Brain microvascular endothelial cell (primary cell): ENCODE measurements around the gene WDR90.

Experiments used
- DNase-seq: peaks from one replicate; pipeline ENCODE4 v3.0.0-alpha.2; 2020
- H3K27ac ChIP-seq: fragments of 250-450 bp; sonication (Bioruptor Pico); 2 replicates; pipeline ENCODE4 v1.5.1; 2020; ENCODE audit warnings: mild to moderate bottlenecking, moderate library complexity
- H3K27me3 ChIP-seq: fragments of 250-450 bp; sonication (Bioruptor Pico); replicated peaks from 2 replicates; pipeline ENCODE4 v1.5.1; 2020; ENCODE audit warnings: mild to moderate bottlenecking
- H3K36me3 ChIP-seq: fragments of 250-450 bp; sonication (Bioruptor Pico); replicated peaks from 2 replicates; pipeline ENCODE4 v1.5.1; 2020; ENCODE audit warnings: mild to moderate bottlenecking
- H3K4me3 ChIP-seq: 2 replicates; pipeline ENCODE4 v1.5.1; 2011; ENCODE audit warnings: low read depth, mild to moderate bottlenecking, control low read depth, low read length, moderate library complexity
- in situ Hi-C: cut with HindIII; loops from 2 replicates; pipeline ENCODE4 v1.10.0; 2017; ENCODE audit warnings: low sequenced_read_pairs, low pct_ligation_motif_present
- TF ChIP-seq, protein P1 (sequence below): IDR thresholded peaks from 2 replicates; pipeline ENCODE4 v1.5.1; 2011; ENCODE audit warnings: low read depth, mild to moderate bottlenecking, moderate library complexity, low read length, control low read depth, inconsistent platforms; ENCODE audit errors: missing control alignments

WDR90 gene

DNA sequence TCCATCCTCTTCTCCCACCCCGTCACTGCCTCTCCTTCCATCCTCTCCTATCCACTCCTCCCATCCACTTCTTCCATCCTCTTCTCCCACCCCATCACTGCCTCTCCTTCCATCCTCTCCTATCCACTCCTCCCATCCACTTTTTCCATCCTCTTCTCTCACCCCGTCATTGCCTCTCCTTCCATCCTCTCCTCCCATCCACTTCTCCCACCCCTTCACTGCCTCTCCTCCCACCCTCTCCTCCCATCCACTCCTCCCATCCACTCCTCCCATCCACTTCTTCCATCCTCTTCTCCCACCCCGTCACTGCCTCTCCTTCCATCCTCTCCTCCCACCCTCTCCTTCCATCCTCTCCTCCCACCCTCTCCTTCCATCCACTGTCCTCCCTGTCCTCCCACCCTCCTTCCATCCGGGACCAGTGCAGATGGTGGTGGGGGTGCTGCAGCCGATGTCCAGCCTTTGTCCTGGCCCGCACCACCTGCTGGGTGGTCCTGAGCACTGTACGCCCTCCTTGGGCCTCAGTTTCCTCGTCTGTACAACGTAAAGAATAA lies 17.3 kb upstream of the WDR90 start:
- in situ Hi-C loops, result no loop called here
- no peaks in the 10 kb centered on the region for H3K27me3 ChIP-seq
- TF ChIP-seq, protein P1, sequence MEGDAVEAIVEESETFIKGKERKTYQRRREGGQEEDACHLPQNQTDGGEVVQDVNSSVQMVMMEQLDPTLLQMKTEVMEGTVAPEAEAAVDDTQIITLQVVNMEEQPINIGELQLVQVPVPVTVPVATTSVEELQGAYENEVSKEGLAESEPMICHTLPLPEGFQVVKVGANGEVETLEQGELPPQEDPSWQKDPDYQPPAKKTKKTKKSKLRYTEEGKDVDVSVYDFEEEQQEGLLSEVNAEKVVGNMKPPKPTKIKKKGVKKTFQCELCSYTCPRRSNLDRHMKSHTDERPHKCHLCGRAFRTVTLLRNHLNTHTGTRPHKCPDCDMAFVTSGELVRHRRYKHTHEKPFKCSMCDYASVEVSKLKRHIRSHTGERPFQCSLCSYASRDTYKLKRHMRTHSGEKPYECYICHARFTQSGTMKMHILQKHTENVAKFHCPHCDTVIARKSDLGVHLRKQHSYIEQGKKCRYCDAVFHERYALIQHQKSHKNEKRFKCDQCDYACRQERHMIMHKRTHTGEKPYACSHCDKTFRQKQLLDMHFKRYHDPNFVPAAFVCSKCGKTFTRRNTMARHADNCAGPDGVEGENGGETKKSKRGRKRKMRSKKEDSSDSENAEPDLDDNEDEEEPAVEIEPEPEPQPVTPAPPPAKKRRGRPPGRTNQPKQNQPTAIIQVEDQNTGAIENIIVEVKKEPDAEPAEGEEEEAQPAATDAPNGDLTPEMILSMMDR, result no peak
- H3K4me3 ChIP-seq, result no peak overlapping the region
- H3K27ac ChIP-seq, result no peak overlapping the region
- DNase-seq, result no peak
- peaks cover 9% of the 10 kb centered on the region for H3K36me3 ChIP-seq

- peaks cover 9% of the 10 kb centered on the region for H3K36me3 ChIP-seq
- no peaks in the 10 kb centered on the region for H3K27me3 ChIP-seq
- no peak overlapping the region for H3K4me3 ChIP-seq
- no peak overlapping the region for H3K27ac ChIP-seq
- TF ChIP-seq, protein P1, result no peak
- no peak for DNase-seq
- in situ Hi-C loops, result no loop called here
Measured at GRCh38 chr16:632486-633335, 16.5 kb upstream of the WDR90 start.

- DNase-seq, result no peak
- TF ChIP-seq, protein P1, result no peak
- in situ Hi-C loops, result no loop called here
Measured at GRCh38 chr16:633336-634050, 15.7 kb upstream of the WDR90 start.

DNA sequence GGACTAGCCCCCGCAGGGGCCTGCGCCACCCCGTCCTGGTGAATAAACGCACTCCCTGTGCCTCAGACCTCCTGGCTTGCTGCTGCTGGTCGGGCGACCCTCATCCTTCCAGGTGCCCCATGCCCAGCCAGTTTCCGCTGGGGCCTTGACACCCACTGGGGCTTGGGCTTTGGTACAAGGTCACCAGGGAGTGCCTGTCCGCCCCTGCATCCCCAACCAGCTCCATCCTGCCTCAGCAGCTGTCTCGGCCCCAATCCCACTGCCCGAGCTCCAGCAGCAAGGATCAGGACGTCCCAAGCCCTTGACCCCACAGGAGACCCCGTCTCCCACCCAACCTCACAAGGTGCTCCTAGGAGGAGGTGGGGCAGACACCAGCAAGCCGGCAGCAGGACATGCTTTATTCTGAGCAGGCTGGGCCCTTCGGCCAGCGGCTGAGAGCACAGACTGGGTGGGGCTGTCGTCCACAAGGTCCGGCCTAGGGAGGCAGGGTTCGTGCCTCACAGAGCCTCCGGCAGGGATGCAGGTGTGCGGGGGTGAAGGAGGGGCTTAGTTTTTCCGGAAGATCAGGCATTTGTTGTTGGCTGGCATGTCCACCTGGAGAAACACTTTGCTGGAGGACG lies 15.0 kb upstream of the WDR90 start:
- in situ Hi-C loops, result no loop called here
- peaks cover 9% of the 10 kb centered on the region for H3K36me3 ChIP-seq
- DNase-seq, result no peak
- H3K27me3 ChIP-seq, result no peaks in the 10 kb centered on the region
- H3K4me3 ChIP-seq, result no peak overlapping the region
- TF ChIP-seq, protein P1, result no peak
- H3K27ac ChIP-seq, result no peak overlapping the region

More at GRCh38 chr16:633336-634050, 15.7 kb upstream of the WDR90 start:
- Histone ChIP-seq H3K36me3 (peaks cover 9% of the 10 kb centered on the region), H3K27me3 (no peaks in the 10 kb centered on the region), H3K27ac (no peak overlapping the region), H3K4me3 (no peak overlapping the region)

DNA sequence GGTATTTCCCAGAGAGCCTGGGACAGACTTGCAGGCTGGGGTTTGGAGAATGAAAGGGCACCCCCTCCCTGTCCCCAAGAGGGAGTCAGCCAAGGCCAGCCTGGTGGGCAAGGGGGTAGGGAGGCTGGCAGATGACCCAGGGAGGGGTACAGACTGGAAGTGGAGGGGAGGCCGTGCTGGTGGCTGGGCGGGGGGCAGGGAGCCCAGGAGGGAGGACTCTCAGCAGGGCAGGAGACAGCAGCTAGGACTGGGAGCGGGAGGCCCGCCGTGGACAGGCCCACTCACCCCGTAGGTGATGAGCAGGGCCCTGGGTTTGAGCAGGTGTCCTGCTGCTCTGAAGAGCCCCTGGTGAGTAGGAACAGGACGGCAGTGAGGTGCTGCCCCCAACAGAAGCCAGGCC lies 14.2 kb upstream of the WDR90 start:
- peaks cover 9% of the 10 kb centered on the region for H3K36me3 ChIP-seq
- DNase-seq, result no peak
- in situ Hi-C loops, result no loop called here
- H3K4me3 ChIP-seq, result peak overlapping the region; percentile 81
- TF ChIP-seq, protein P1, result no peak
- no peak overlapping the region for H3K27ac ChIP-seq
- H3K27me3 ChIP-seq, result no peaks in the 10 kb centered on the region
